ENCODE data around the gene MUC5B. TPM values are rescaled to one million over a fixed set of nuclear protein-coding genes. Genes with fewer than 3 reads are reported as not detected.

MUC5B gene
- total RNA-seq, 1 donor = not detected

DNA sequence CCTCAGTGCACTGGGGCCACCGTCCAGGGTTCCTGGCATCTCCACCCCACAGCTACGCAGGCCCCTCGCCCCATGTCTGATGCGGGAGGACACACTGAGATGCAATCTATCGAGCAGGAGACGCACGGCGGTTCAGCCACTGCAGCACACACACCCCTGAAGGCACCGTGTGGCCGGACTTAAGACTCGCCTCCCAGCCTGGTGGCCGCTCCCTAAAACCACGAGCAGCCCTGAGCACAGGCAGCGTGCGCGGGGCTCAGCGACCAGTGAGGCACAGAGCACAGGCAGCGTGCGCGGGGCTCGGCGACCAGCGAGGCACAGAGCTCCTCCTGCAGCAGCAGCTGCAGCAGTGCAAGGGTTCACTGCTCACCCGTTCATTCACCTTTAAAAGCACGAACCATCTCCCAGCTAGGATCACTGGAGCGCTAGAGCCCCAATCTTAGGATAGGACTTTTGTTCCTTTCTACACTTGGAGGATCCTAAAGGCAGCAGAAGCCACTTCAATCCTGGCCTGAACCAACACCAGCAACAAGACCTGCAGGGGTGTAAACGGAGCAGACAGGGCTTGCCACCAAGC is 55.2 kb downstream of the MUC5B start:
- TF ChIP-seq, protein P1, sequence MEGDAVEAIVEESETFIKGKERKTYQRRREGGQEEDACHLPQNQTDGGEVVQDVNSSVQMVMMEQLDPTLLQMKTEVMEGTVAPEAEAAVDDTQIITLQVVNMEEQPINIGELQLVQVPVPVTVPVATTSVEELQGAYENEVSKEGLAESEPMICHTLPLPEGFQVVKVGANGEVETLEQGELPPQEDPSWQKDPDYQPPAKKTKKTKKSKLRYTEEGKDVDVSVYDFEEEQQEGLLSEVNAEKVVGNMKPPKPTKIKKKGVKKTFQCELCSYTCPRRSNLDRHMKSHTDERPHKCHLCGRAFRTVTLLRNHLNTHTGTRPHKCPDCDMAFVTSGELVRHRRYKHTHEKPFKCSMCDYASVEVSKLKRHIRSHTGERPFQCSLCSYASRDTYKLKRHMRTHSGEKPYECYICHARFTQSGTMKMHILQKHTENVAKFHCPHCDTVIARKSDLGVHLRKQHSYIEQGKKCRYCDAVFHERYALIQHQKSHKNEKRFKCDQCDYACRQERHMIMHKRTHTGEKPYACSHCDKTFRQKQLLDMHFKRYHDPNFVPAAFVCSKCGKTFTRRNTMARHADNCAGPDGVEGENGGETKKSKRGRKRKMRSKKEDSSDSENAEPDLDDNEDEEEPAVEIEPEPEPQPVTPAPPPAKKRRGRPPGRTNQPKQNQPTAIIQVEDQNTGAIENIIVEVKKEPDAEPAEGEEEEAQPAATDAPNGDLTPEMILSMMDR (IDR thresholded peaks at IDR 0.05; ENCODE audit: insufficient read depth, low read depth, low read length) = no peak
- no peak for DNase-seq (ENCODE audit: low read depth)
- H3K4me3 ChIP-seq (ENCODE audit: low read depth, low read length) = no peak overlapping the region

DNA sequence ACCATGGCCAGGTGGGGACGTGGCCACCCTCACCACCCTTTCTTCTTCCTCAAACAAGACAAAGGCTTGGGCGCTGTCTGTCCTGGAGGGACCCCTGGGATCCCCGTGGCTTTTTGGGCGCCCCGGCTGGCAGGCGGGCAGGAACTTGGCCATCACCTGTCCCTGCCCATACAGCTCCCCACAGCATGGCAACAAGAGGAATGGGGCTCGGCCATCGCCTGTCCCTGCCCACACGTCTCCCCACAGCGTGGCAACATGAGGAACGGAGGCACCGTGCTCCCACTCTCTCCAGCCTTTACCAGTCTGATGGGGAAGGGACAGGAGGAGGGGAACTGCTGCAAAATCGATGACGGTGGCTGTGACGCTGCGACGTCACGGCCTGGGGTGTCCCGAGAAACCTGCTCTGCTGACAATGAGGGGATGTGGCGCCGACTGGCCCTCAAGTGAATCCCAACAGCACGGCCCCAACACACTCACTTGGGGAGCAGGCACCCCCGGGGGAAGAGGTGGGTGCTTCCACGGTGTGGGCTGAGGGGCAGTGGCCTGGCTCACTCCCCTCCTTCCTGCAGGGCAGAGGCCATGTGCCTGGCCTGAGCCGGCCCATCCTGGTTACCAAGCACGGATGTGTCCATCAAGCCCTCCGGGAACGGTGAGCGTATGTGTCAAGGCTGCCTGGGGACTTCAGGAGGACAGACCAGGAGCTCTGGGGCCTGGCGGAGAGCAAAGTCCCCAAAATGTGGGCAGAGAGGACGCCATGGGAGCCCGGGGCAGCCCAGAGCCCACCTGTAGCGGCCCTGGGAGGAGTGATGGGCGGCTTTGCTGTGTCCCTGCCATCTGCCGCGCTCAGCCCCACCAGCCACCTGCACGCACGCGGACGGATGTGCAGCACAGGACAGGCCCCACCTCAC is 56.2 kb downstream of the MUC5B start:
- no peak overlapping the region for H3K4me3 ChIP-seq (ENCODE audit: low read depth, low read length)
- TF ChIP-seq, protein P1 (IDR thresholded peaks at IDR 0.05; ENCODE audit: insufficient read depth, low read depth, low read length) = no peak
- DNase-seq (ENCODE audit: low read depth) = no peak

DNA sequence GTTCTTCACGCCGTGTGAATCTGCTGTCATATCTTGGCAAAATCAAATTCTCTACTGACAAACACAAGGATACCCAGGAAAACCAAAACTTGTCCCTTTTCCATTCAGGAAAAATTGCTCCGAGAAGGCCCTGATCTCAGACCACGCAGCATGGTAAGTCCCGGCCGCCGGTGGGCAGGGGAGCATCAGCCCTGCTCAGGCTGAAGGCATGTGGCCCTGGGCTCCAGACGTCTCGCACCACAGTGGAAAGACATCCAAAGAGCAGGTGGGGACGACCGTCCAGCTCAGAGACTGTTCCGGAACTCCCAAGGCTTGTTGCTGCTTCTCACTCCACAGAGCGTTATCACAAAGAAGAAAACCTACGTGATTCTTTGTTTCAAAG is 56.8 kb downstream of the MUC5B start:
- DNase-seq (ENCODE audit: low read depth) = no peak
- H3K4me3 ChIP-seq (ENCODE audit: low read depth, low read length) = no peak overlapping the region
- TF ChIP-seq, protein P1 (IDR thresholded peaks at IDR 0.05; ENCODE audit: insufficient read depth, low read depth, low read length) = no peak

DNA sequence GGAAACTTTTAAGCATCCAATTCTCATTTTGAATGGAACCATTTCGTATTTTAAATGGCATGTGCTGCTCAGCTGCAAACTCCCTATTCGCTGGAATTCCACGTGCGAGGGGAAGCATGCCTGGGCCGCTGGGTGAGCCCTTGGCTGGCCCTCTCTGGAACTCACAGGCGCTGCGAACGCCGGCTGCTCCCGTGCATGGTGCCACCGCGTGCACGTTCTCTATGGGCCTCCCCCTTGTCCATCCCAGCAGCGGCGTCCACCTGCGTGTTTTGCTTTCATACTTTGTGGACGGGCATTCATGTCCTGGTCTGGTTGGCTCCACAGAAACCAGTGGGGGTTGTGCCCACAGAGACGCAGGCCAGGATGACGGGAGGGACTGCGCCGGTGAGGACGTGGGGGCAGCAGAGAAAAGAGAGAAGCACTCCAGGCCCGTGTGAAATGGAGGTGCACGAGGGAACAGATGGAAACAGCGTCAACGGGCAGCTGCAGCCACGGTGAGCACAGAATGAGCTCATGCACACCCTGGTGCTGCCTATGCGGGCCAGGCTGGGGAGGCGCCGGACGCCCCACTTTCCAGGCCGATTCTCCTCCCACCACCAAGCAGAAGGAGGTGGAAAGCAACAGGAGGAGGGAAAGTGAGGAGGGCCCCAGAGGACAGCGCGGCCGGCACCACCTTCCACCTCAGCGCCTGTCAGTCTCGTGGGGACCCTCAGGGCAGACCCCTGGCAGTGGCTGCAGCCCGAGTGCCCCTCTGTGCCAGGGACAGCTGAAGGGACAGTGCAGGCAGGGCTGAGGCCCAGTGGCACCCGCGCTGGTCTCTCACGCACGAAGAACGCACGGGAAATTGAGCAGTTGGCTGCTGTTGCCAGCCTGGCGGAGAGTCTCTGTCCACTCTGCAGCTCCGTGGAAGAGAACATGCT is 57.5 kb downstream of the MUC5B start:
- H3K4me3 ChIP-seq (ENCODE audit: low read depth, low read length) = no peak overlapping the region
- DNase-seq (ENCODE audit: low read depth) = no peak
- TF ChIP-seq, protein P1 (IDR thresholded peaks at IDR 0.05; ENCODE audit: insufficient read depth, low read depth, low read length) = no peak

DNA sequence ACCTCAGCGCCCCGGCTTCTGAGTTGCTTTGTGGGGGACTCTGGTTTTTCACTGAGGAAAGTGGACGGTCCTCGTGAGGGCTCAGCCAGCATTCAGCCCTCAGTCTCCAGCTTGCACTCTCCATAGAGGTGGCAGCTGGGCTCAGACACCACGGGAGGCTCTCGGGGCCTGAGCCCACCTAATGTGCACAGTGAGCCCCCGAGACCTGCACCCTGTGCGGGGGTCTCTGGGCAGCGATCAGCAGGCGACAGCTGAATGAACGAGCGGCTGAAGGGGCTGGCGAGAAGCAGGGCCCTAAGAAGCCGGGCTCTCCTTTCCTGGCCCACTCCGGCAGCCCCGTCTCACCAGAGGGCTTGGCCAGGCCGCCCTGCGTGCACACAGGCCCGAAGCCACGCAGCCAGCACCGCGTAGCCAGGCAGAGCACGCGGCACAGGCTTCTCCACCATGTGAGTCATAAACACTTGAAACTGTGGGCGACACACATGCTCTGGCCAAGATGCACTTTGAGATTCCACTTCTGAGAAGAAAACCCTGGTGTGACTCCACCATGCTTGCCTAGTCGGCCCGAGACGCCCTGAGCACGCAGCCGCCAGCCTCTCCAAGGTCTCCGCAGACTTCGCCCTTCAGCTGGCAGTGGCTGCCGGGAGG is 58.6 kb downstream of the MUC5B start:
- no peak for DNase-seq (ENCODE audit: low read depth)
- TF ChIP-seq, protein P1 (IDR thresholded peaks at IDR 0.05; ENCODE audit: insufficient read depth, low read depth, low read length) = no peak
- no peak overlapping the region for H3K4me3 ChIP-seq (ENCODE audit: low read depth, low read length)

DNA sequence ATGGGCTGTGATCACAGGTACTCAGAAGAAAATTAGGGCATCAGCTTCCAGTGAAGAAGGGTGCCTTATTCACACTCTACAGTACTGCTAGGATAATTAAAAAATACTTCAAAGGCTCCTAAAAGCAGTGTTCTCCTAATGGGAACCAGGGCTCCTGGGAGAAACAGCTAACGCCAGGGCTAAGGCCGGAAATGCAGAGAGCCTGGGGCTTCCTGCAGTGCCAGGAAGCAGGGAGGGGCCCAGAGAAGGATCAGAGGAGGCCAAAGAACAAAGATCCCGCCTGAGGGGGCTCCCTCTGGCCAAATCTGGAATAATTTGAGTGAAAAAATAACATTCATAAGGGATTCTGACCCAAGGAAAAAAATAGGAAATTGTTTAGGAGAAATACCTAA is 59.1 kb downstream of the MUC5B start:
- TF ChIP-seq, protein P1 (IDR thresholded peaks at IDR 0.05; ENCODE audit: insufficient read depth, low read depth, low read length) = no peak
- no peak for DNase-seq (ENCODE audit: low read depth)
- no peak overlapping the region for H3K4me3 ChIP-seq (ENCODE audit: low read depth, low read length)
